HG02884 (cell line): ENCODE data around the gene ARHGDIB.

Source experiments
- ATAC-seq: cut with Tn5 transposase; IDR thresholded peaks from one replicate; pipeline ENCODE4 v1.9.1; 2021; ENCODE audit warnings: mild to moderate bottlenecking, moderate library complexity; ENCODE audit not compliant: unreplicated experiment

The ARHGDIB gene

DNA sequence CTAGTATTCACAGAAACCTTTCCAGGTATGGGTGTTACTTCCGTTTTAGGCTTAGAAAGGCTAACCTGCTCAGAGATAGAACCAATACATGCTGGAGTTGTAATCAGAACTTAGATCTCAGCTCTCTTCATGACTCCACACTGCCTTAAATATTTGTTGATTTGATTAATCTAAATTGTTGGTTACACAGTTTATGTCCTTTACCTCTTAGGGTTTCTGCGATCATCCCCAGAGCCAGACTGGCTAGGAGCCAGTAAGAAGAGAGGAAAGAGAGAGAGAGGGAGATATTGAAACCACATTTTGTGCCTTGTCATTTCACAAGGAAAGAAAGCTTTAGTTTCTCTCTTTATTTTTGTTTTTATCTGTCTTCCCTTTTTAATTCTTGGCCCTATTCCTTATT lies 58.9 kb downstream of the ARHGDIB start:
- ATAC-seq: no peak

DNA sequence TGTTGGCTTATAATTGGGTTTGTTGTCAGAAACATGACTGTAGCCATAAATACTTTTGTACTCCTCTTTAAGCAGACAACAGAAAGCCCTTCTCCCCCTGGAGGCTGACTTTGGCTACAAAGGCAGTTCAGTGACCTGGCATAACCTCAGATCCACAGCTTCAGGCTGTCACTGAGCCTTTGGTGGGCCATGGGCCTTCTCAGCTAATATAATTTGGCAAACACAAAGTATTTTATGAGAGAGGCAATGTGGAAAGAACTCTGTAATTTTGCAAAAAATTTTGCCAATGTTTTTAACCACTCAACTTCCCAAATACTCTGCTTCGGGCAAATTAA lies 60.2 kb downstream of the ARHGDIB start:
- no peak for ATAC-seq

DNA sequence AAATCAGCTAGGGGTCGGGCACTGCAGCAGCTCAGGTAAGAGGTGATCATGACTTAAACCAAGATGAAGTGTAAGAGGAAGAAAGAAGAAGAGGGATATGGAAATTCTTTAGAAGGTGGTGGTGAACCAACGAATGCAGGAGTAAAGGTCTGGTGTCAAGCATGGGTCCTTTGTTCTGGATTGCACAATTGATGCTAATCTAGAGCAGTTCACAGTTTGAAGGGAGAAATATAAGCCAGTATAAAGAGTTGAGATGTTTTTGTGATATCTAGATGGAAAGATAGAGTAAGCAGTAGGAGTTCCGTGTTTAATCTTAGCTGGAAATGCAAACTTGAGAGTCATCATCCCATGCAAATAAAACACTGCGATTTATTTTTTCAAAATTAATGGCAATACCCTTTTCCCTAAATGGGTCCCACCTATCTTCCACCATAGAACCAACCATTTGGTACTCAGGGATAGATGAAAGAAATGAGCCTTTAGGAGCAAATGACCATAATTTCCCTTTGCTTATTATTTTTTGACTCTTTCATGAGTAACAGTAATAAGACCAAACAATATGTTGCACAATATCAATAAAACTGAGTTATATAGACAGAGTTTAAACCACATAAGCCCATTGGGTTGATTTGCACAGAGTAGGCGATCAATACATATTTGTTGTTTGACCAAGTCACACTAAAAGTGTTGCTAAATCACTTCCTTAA lies 60.7 kb downstream of the ARHGDIB start:
- no peak for ATAC-seq

DNA sequence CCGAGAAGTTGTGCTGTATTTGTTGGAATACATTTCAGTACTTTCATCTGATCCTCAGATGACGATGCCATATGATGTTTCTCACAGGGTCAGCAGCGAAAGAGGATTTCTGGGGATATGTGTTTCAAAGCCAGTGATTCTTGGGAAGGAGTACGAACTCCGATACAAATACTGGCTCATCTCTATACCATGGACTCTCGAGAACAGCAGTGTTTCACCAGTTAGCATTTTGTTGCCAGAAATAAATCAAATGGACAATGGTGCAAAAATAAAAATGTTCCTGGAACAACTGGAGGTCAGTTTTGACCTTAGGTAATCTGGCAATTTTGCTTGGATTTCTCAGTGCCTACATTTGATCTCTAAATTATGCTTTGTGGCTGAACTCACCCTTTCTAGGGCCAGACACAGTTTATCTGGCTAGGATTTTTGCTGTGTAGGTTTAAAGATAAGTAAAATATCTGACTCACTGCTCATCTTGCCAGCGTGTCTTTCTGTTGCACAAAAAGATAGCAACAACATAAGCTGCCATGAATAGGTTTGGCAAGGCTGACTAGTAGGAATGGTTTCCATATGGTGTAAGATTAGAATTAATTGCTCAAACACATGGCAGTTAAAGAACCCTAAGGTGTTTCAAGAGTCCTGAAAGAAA lies 64.8 kb downstream of the ARHGDIB start:
- ATAC-seq: no peak

DNA sequence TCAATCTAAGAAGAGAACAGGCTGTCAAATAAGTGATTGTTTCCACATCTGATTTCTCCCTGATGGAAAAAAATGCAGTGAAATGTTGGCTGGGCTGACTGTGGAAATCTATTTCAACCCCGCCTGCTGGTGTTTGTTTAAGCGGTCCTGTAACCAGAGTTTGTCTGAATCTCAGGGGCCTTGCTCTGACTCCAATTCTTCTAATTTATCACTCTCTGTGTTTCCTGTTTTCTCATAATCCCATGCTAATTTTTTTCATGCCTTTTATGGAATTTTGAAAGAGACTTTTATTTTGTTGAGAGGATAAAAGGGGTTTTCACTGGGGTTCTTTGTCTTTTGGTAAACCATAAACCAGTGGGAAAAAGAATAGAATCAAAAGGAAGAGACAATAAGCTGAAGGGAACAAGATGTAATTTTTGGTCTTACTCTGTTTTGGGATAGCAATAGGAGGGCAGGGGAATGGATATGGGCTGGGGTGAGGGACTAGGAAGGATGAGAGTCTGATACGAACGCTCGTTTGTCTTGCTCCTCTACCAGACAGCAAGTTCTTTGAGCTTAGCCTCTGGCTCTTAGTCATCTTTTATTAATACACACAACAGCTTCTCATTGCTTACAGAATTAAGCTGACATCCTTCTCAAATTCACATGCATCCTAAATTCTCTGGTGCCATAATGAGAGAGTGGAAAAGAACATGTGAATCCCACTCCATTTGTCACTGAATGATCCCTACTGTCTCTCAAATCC lies 67.7 kb downstream of the ARHGDIB start:
- ATAC-seq: no peak

DNA sequence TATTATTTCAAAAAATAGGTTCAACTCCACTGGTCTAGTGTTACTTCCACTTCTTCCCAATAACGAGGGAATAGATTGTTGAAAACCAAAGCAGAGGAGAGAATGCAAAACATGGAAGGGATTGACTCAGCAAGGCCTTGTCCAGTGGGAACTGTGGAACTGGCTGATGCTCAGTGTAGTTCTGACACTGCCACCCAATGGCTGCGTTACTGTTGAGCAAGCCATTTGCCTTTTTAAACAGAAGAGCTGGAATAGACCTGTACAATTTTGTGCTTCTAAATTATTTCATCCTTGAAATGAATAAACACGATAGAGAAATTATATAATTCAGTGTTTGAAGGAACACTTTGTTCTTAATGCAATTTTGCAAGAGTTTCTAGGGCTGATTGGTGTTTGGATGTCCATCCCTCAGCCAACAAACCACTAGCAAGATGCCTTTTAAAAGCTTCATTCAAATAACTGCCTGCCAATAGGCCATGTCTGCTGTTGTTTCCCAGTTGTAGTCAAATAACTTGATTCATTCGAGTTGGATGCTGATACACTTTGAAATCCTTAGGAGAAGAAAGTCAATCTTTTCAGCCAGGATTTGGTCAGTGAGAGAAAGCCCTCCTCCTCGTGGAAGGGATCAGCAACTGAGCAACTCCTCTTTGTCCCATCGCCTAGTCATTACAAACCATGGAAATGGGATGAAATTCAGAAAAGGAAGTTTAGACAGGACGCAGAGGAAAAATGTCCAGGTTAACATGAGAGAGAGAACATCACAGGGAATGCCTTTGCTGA lies 68.5 kb downstream of the ARHGDIB start:
- ATAC-seq: no peak
